CD4-positive, alpha-beta T cell (primary cell): ENCODE results near the gene POLR2L. TPM values are rescaled to one million over a fixed set of nuclear protein-coding genes. Genes with fewer than 3 reads are reported as not detected.
A peak's percentile ranks its signal among the peaks of the same experiment; 100 is the strongest.

ENCODE experiments used
- ATAC-seq: fragments of 200-7000 bp; cut with Tn5 transposase; one replicate; pipeline ENCODE4 v1.10.0; 2022; ENCODE audit warnings: mild to moderate bottlenecking; ENCODE audit not compliant: poor library complexity
- CTCF ChIA-PET: fragments of 350-600 bp; sonication (Branson Sonifier 250); formaldehyde crosslinking; loops from one replicate; lab custom pipeline; 2021; ENCODE audit warnings: antibody characterized with exemption, inconsistent platforms; lab: Charles Lee
- POLR2A ChIA-PET: fragments of 350-600 bp; sonication (Branson Sonifier 250); formaldehyde crosslinking; loops from one replicate; lab custom pipeline; 2021; ENCODE audit warnings: antibody characterized with exemption, inconsistent platforms; lab: Charles Lee
- DNase-seq, 14 experiments: peaks; one replicate each; pipeline ENCODE4 v3.0.0-alpha.2; 2013 to 2020; ENCODE audit warnings: mixed read lengths in 2 of 14
- H3K27ac ChIP-seq, 2 donors: one replicate each; pipeline versions ENCODE4 v1.5.1 to v1.7.0; 2013; ENCODE audit warnings: low read length in 2 of 2, low read depth in 1 of 2, mild to moderate bottlenecking in 1 of 2
- H3K27me3 ChIP-seq, 2 experiments: 1 replicate in 1 of 2; 2 replicates in 1 of 2; pipeline versions ENCODE4 v1.6.1 to v1.7.0; 2013; ENCODE audit warnings: low read length in 2 of 2, control low read depth in 1 of 2, mild to moderate bottlenecking in 1 of 2, moderate library complexity in 1 of 2; ENCODE audit not compliant: insufficient read depth in 2 of 2, control insufficient read depth in 1 of 2
- H3K36me3 ChIP-seq: one replicate; pipeline ENCODE4 v1.6.1; 2013; ENCODE audit warnings: low read length, control low read depth; ENCODE audit not compliant: insufficient read depth
- H3K4me1 ChIP-seq: one replicate; pipeline ENCODE4 v1.6.1; 2013; ENCODE audit warnings: low read length, control low read depth; ENCODE audit not compliant: insufficient read depth
- H3K4me3 ChIP-seq: one replicate; pipeline ENCODE4 v1.5.1; 2013; ENCODE audit warnings: mild to moderate bottlenecking, low read length, moderate library complexity
- H3K9me3 ChIP-seq, 2 experiments: 1 replicate in 1 of 2; 2 replicates in 1 of 2; pipeline versions ENCODE4 v1.6.1 to v1.7.0; 2013; ENCODE audit warnings: low read length in 2 of 2, mild to moderate bottlenecking in 2 of 2, control low read depth in 1 of 2, moderate library complexity in 1 of 2; ENCODE audit not compliant: control insufficient read depth in 1 of 2, insufficient read depth in 1 of 2
- H3K27ac Mint-ChIP-seq: one replicate; pipeline ENCODE4 v1.8.0; 2020; ENCODE audit warnings: mixed read lengths
- H3K27me3 Mint-ChIP-seq: one replicate; pipeline ENCODE4 v1.8.0; 2021; ENCODE audit warnings: mixed read lengths
- H3K36me3 Mint-ChIP-seq: one replicate; pipeline ENCODE4 v1.8.0; 2021; ENCODE audit warnings: low read depth, mixed read lengths
- H3K4me1 Mint-ChIP-seq: one replicate; pipeline ENCODE4 v1.8.0; 2021; ENCODE audit warnings: low read depth, mixed read lengths
- H3K4me3 Mint-ChIP-seq: one replicate; pipeline ENCODE4 v1.8.0; 2020; ENCODE audit warnings: mild to moderate bottlenecking, mixed read lengths
- H3K9me3 Mint-ChIP-seq: one replicate; pipeline ENCODE4 v1.8.0; 2020; ENCODE audit warnings: mixed read lengths
- intact Hi-C, 2 experiments: fragments of 100-400 bp; cut with DNase I in 1 of 2; cut with micrococcal nuclease in 1 of 2; formaldehyde crosslinking; loops; one replicate each; pipeline versions ENCODE4 v1.15.1 to v1.9.0; 2023 to 2025; cut with DNase I, micrococcal nuclease
- total RNA-seq, 174 experiments: library from RNA in 2 of 174; stranded (reverse) in 2 of 174; gene quantifications; one replicate each; pipeline ENCODE4 v1.2.3 and lab custom pipeline; 2021 to 2026
- TF ChIP-seq, protein P1 (sequence below): fragments of 200-600 bp; IDR thresholded peaks from one replicate; pipeline ENCODE4 v1.8.0; 2022; ENCODE audit warnings: antibody characterized with exemption, mild to moderate bottlenecking

POLR2L gene
- total RNA-seq, 2 experiments from 2014 or later = 19.6 to 19.8 TPM

DNA sequence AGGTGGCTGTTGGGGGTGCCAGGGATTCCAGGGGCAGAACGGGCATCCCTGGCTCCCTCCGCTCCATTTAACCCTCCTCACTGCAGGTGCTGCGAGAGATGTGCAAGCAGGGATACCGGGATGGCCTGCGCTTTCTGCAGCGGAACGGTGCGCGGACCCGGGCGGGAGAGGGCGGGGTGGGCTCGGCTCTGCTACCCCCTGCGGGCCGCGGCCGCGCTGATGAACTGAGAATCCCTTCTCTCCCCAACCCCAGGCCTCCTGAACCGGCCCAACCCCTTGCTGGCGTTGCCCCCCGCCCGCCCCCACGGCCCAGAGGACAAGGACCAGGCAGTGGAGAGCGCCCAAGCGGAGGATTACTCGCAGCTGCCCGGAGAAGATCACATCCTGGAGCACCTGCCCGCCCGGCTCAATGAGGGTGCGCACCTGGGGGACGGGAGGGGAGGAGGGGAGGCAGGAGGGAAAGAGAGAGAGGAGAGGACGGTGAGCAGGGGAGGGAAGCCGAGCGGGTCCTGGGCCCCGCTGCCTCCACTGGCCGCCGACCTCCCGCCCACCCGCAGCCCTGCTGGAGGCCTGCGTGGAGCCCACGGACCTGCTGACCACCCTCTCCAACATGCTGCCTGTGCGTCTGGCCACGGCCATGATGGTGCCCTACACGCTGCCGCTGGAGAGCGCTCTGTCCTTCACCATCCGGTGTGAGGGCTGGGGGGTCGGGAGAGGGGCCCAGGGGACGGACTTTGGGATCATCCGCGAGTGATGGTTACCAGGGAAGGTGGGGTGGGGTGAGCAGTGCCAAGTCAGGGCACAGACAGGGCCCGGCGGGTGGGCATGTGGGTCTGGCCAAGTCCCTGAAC is 18.7 kb downstream of the POLR2L start:
- ChIA-PET POLR2A (interaction anchor here (2.3 kb wide), 1 partner anchor 14 kb away, joined by 7 read pairs; the partner anchor contains the start of gene RPLP2), CTCF (no interaction called here)
- Mint-ChIP-seq H3K4me3 (peak overlapping the region; percentile 38), H3K36me3 (peaks cover 37% of the 10 kb centered on the region), H3K9me3 (no peaks in the 10 kb centered on the region), H3K27ac (no peak overlapping the region), H3K27me3 (peaks cover 18% of the 10 kb centered on the region), H3K4me1 (peaks cover 26% of the 10 kb centered on the region)
- peaks cover 34% of the 10 kb centered on the region for H3K36me3 ChIP-seq
- DNase-seq (no peak), ATAC-seq (no peak)
- peaks cover 14 to 19% of the 10 kb centered on the region in 2 experiments for H3K27me3 ChIP-seq
- no peak overlapping the region for H3K27ac ChIP-seq
- H3K4me1 ChIP-seq = peaks cover 52% of the 10 kb centered on the region
- H3K4me3 ChIP-seq = no peak overlapping the region
- TF ChIP-seq, protein P1, sequence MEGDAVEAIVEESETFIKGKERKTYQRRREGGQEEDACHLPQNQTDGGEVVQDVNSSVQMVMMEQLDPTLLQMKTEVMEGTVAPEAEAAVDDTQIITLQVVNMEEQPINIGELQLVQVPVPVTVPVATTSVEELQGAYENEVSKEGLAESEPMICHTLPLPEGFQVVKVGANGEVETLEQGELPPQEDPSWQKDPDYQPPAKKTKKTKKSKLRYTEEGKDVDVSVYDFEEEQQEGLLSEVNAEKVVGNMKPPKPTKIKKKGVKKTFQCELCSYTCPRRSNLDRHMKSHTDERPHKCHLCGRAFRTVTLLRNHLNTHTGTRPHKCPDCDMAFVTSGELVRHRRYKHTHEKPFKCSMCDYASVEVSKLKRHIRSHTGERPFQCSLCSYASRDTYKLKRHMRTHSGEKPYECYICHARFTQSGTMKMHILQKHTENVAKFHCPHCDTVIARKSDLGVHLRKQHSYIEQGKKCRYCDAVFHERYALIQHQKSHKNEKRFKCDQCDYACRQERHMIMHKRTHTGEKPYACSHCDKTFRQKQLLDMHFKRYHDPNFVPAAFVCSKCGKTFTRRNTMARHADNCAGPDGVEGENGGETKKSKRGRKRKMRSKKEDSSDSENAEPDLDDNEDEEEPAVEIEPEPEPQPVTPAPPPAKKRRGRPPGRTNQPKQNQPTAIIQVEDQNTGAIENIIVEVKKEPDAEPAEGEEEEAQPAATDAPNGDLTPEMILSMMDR = no peak
- intact Hi-C loops = no loop called here
- H3K9me3 ChIP-seq = peaks cover 0 to 16% of the 10 kb centered on the region in 2 experiments

DNA sequence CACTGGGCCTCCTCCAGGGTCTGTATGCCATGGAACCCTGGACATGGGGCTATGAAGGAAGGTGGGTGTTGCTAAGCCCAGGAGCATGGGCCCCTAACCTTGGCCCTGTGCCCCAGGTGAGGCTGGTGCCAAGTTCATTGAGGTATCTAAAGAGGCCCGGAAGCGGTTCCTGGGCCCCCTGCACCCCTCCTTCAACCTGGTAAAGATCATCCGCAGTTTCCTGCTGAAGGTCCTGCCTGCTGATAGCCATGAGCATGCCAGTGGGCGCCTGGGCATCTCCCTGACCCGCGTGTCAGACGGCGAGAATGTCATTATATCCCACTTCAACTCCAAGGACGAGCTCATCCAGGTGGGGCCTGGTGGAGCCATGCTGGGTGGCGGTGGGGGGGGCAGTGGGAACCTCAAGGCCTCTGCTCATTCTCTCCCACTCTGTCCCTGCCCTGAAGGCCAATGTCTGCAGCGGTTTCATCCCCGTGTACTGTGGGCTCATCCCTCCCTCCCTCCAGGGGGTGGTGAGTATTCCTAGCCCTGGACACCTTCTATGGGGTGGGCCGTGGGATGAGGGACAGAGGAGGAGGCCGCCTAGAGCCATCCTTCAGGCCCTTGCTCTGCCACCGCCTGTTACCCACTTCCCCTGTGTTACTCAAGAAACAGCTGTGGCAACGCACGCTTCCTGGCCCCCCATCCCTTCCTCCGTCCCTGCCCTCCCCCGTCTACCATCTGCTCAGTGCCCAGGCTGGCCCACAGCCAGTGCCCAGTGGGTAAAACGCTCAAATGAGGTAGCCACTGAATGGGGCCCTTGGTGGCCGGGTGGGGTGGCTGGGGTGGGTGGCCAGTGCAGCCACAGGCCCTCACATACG is 20.6 kb downstream of the POLR2L start:
- intact Hi-C loops = no loop called here
- Mint-ChIP-seq H3K9me3 (no peaks in the 10 kb centered on the region), H3K27ac (peak overlapping the region; percentile 92), H3K4me3 (peak overlapping the region; percentile 54), H3K36me3 (peaks cover 37% of the 10 kb centered on the region), H3K27me3 (peaks cover 4% of the 10 kb centered on the region), H3K4me1 (peaks cover 15% of the 10 kb centered on the region)
- peaks cover 34% of the 10 kb centered on the region for H3K36me3 ChIP-seq
- ChIA-PET POLR2A (interaction anchor here (2.3 to 6.1 kb wide), 2 partner anchors 10 to 12 kb away, joined by 7 to 115 read pairs; partner anchors contain the start of genes CD151, CRACR2B and RPLP2), CTCF (no interaction called here)
- DNase-seq (peak in 1 of 14 experiments; percentile 6), ATAC-seq (no peak)
- peaks cover 0 to 6% of the 10 kb centered on the region in 2 experiments for H3K9me3 ChIP-seq
- peaks cover 41% of the 10 kb centered on the region for H3K4me1 ChIP-seq
- H3K27ac ChIP-seq = no peak overlapping the region
- TF ChIP-seq, protein P1 = no peak
- H3K27me3 ChIP-seq = peaks cover 0 to 4% of the 10 kb centered on the region in 2 experiments
- H3K4me3 ChIP-seq = no peak overlapping the region
